ENCODE results near the gene PRKCZ.

Gene PRKCZ

DNA sequence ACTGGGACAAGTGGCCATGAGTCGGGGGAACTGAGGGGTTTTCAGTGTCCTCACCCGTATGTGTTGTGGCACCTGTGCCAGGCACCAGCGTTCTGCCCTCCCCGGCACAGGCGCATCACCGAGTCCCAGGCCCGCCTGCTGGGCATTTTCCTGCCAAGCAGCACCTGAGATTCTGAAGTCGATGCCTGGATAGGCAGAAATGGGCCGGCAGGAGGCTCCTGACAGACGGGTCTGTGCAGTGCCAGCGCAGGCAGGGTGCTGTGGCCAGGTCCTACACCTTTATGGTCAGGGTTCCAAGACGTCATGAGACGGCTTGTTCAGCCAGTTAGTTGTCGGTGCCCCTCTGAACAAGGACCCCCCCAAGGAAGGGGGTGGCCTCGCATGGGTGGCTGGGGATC, 133.7 kb downstream of the PRKCZ start:
- H3K36me3 ChIP-seq (ENCODE audit: control insufficient read depth, insufficient read depth, low read length), result peaks cover 27% of the 10 kb centered on the region
- no peaks in the 10 kb centered on the region for H3K27me3 ChIP-seq (ENCODE audit: control insufficient read depth, insufficient read depth, low read length)
- H3K27ac ChIP-seq (ENCODE audit: low read depth, low read length), result no peak overlapping the region
- no peak overlapping the region for H3K4me3 ChIP-seq (ENCODE audit: low read depth, low read length)
- H3K9ac ChIP-seq (ENCODE audit: low read depth, low read length), result no peak overlapping the region
- H3K4me1 ChIP-seq (ENCODE audit: control insufficient read depth, insufficient read depth, low read length), result no peaks in the 10 kb centered on the region
- no peaks in the 10 kb centered on the region for H3K9me3 ChIP-seq (ENCODE audit: control insufficient read depth, insufficient read depth, low read length)

DNA sequence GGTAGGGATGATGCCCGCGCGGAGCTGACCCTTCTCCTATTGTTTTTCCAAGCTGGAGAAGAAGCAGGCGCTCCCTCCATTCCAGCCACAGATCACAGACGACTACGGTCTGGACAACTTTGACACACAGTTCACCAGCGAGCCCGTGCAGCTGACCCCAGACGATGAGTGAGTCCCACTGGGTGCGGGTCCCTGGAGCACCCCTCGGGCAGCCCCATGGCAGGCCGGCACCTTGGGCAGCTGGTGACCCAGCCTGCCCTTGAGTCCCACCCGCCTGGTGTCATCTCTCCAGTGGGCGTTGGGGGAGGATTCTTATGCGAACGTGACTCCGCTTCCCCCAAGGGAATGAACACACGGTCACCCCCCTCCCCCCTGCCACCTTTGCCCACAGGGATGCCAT, 134.3 kb downstream of the PRKCZ start:
- no peaks in the 10 kb centered on the region for H3K27me3 ChIP-seq (ENCODE audit: control insufficient read depth, insufficient read depth, low read length)
- no peak overlapping the region for H3K4me3 ChIP-seq (ENCODE audit: low read depth, low read length)
- H3K9me3 ChIP-seq (ENCODE audit: control insufficient read depth, insufficient read depth, low read length), result no peaks in the 10 kb centered on the region
- H3K9ac ChIP-seq (ENCODE audit: low read depth, low read length), result no peak overlapping the region
- no peak overlapping the region for H3K27ac ChIP-seq (ENCODE audit: low read depth, low read length)
- H3K36me3 ChIP-seq (ENCODE audit: control insufficient read depth, insufficient read depth, low read length), result peaks cover 27% of the 10 kb centered on the region
- H3K4me1 ChIP-seq (ENCODE audit: control insufficient read depth, insufficient read depth, low read length), result no peaks in the 10 kb centered on the region

DNA sequence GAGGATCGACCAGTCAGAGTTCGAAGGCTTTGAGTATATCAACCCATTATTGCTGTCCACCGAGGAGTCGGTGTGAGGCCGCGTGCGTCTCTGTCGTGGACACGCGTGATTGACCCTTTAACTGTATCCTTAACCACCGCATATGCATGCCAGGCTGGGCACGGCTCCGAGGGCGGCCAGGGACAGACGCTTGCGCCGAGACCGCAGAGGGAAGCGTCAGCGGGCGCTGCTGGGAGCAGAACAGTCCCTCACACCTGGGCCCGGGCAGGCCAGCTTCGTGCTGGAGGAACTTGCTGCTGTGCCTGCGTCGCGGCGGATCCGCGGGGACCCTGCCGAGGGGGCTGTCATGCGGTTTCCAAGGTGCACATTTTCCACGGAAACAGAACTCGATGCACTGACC, 134.7 kb downstream of the PRKCZ start:
- H3K27ac ChIP-seq (ENCODE audit: low read depth, low read length), result no peak overlapping the region
- H3K4me3 ChIP-seq (ENCODE audit: low read depth, low read length), result no peak overlapping the region
- no peak overlapping the region for H3K9ac ChIP-seq (ENCODE audit: low read depth, low read length)
- peaks cover 27% of the 10 kb centered on the region for H3K36me3 ChIP-seq (ENCODE audit: control insufficient read depth, insufficient read depth, low read length)
- H3K9me3 ChIP-seq (ENCODE audit: control insufficient read depth, insufficient read depth, low read length), result no peaks in the 10 kb centered on the region
- H3K4me1 ChIP-seq (ENCODE audit: control insufficient read depth, insufficient read depth, low read length), result peaks cover under 1% of the 10 kb centered on the region; the same call in 1 of the 2 replicates
- H3K27me3 ChIP-seq (ENCODE audit: control insufficient read depth, insufficient read depth, low read length), result no peaks in the 10 kb centered on the region

DNA sequence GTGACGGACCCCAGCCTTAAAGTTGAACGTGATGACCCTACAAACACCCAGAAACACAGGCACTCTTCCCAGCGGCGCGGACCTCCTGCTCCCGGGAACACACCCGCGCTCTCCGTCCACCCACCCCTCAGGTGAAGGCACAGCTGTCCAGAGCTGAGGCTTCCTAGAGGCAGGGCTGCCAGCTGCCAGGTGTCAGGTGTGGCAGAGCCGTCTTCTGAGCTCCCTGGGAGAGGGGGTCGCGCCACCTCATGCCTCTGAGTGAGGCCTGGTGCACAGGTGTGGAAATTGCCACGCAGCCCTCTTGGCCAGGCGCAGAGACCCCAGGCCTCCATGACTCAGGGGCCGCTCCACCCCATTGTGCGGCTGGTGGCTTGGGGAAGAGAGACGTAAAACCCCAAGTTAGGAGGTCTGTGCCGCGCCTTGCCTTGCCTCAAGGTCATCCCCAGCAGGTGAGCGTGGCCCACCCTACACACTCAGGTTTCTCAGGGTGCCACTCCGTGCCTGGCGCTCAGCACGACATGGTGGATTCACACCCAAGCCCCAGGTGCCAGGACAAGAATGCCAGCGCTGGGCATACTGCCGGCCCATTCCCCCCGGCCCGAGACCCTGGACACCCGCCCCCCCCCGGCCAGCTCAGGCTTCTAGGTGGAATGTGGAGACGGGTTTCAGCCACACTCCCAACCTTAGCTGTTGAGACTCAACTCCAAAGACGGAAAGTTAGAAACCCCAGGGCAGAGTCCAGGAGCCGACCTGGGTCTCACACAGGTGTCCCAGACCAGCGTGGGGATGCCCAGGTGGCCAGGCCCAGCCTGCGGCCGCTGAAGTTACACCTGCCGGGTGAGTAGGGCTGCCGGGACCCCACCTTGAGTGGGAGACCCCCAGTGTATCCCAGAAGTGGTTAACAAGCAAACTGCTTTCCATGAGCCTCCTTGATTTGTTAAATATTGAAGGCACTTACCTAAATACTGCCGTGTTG, 136.0 kb downstream of the PRKCZ start:
- Histone ChIP-seq H3K9me3 (ENCODE audit: control insufficient read depth, insufficient read depth, low read length) (no peaks in the 10 kb centered on the region), H3K27ac (ENCODE audit: low read depth, low read length) (no peak overlapping the region), H3K9ac (ENCODE audit: low read depth, low read length) (no peak overlapping the region), H3K36me3 (ENCODE audit: control insufficient read depth, insufficient read depth, low read length) (peaks cover 19% of the 10 kb centered on the region), H3K4me3 (ENCODE audit: low read depth, low read length) (no peak overlapping the region), H3K27me3 (ENCODE audit: control insufficient read depth, insufficient read depth, low read length) (no peaks in the 10 kb centered on the region), H3K4me1 (ENCODE audit: control insufficient read depth, insufficient read depth, low read length) (peaks cover 4% of the 10 kb centered on the region; the same call in 1 of the 2 replicates)

DNA sequence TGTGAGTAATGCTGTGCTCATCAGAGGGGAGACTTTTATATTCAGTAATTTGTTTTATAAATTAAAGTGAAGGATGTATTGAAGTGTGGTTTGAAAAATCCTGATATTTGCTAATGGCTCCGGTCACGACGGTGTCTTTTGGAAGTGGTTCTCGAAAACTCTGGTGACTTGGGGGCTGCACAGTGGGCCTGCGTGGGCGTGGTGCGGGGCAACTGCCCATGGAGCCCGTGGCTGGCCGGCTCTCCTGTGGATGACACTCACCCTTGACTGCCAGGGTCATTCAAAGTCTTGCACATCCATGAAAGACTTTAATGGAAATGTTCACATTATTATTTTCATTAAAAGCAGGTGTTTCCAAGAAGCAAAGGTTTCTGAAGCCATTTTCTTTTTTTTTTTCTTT, 136.7 kb downstream of the PRKCZ start:
- H3K9me3 ChIP-seq (ENCODE audit: control insufficient read depth, insufficient read depth, low read length), result no peaks in the 10 kb centered on the region
- H3K4me1 ChIP-seq (ENCODE audit: control insufficient read depth, insufficient read depth, low read length), result peaks cover 4% of the 10 kb centered on the region; the same call in 1 of the 2 replicates
- H3K4me3 ChIP-seq (ENCODE audit: low read depth, low read length), result no peak overlapping the region
- H3K27ac ChIP-seq (ENCODE audit: low read depth, low read length), result no peak overlapping the region
- H3K27me3 ChIP-seq (ENCODE audit: control insufficient read depth, insufficient read depth, low read length), result no peaks in the 10 kb centered on the region
- peaks cover 19% of the 10 kb centered on the region for H3K36me3 ChIP-seq (ENCODE audit: control insufficient read depth, insufficient read depth, low read length)
- H3K9ac ChIP-seq (ENCODE audit: low read depth, low read length), result no peak overlapping the region

DNA sequence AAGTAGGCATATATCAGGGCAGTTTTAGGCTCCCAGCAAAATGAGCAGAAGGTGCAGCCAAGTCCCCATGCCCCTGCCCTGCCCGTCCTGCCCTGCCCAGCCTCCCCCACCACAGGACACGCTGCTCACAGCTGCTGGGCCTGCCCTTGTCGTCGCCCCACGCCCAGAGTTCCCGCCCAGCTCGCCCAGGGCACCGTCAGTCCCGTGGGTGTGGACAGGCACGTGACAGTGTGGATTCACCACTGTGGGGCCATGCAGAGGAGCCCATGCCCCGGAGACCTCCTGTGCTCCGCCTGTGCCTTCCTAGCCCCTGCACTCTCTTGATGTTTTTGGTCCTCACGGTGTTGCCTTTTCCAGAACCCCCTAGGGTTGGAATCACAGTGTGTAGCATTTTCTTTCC, 137.4 kb downstream of the PRKCZ start:
- Histone ChIP-seq H3K27ac (ENCODE audit: low read depth, low read length) (no peak overlapping the region), H3K9me3 (ENCODE audit: control insufficient read depth, insufficient read depth, low read length) (no peaks in the 10 kb centered on the region), H3K4me1 (ENCODE audit: control insufficient read depth, insufficient read depth, low read length) (peaks cover 4% of the 10 kb centered on the region; the same call in 1 of the 2 replicates), H3K36me3 (ENCODE audit: control insufficient read depth, insufficient read depth, low read length) (peaks cover 22% of the 10 kb centered on the region), H3K4me3 (ENCODE audit: low read depth, low read length) (no peak overlapping the region), H3K27me3 (ENCODE audit: control insufficient read depth, insufficient read depth, low read length) (no peaks in the 10 kb centered on the region), H3K9ac (ENCODE audit: low read depth, low read length) (no peak overlapping the region; the same call in 1 of the 2 replicates)

DNA sequence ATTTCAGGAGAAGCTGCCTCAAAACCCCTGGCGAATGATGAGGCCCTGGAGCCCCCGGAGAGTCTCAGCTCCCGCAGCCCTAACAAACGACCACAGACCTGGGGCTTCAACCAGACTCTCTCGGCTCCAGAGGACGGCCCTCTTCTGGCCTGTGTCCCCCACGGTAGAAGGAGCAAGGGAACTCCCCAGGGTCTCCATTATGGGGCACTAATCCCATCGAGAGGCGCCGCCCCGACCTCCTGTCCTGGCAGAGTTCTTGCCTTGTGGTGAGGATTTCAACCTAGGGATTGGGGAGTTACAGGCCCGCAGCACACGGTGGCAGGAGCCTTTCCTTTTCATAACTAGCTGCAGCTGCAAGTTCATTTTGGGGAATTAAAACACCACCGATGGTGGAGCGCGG, 138.1 kb downstream of the PRKCZ start:
- no peak overlapping the region; the same call in 1 of the 2 replicates for H3K9ac ChIP-seq (ENCODE audit: low read depth, low read length)
- H3K27ac ChIP-seq (ENCODE audit: low read depth, low read length), result no peak overlapping the region
- H3K36me3 ChIP-seq (ENCODE audit: control insufficient read depth, insufficient read depth, low read length), result peaks cover 27% of the 10 kb centered on the region
- H3K9me3 ChIP-seq (ENCODE audit: control insufficient read depth, insufficient read depth, low read length), result no peaks in the 10 kb centered on the region
- peaks cover 8% of the 10 kb centered on the region for H3K4me1 ChIP-seq (ENCODE audit: control insufficient read depth, insufficient read depth, low read length)
- H3K4me3 ChIP-seq (ENCODE audit: low read depth, low read length), result no peak overlapping the region
- no peaks in the 10 kb centered on the region for H3K27me3 ChIP-seq (ENCODE audit: control insufficient read depth, insufficient read depth, low read length)

DNA sequence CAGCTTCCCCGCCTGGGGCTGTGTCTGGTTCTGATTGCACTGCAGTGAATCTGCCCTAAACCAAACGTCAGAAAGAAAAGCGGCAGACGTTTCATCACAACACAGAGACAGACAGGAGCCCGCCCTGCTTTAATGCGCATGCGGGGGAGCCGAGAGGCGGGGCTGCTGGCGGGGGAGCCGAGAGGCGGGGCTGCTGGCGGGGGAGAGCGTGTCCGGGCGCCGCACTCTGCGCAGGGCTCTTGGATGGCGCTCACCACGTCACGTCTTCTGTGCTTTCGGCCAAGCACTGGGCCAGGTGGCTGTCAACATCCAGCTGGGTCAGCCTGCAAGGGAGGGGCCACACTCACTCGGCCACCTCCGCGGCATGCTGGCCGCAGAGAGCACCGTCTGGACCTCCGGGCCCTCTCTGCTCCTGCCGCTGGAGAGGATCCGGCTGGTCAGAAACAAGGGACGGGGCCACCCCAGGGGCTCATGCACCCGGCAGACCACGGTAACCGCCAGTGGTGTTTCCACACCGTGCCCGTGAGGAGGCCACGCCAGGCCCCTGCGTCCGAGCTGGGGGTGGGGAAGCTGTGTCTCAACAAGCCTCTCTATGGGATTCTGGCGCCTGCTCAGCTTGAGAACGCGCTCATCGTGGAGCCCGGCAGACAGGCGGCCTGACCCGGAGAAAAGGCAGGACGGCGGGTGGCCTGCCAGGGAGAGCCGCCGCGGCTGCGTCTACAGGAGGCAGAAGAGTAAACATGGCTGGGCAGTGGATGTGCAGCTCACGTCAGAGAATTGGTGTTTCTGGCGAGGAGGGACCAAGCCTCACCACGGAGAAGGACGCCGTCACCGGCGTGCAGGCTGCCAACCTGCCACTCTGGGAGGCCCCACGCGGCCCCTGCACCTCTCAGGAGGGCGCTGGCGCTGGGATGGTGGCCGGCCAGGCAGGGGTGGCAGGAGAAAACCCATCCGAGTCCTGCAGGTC, 139.5 kb downstream of the PRKCZ start:
- Histone ChIP-seq H3K4me3 (ENCODE audit: low read depth, low read length) (peak overlapping the region; percentile 52), H3K27me3 (ENCODE audit: control insufficient read depth, insufficient read depth, low read length) (no peaks in the 10 kb centered on the region), H3K9ac (ENCODE audit: low read depth, low read length) (peak overlapping the region; percentile 10; the same call in 1 of the 2 replicates), H3K36me3 (ENCODE audit: control insufficient read depth, insufficient read depth, low read length) (peaks cover 22% of the 10 kb centered on the region), H3K4me1 (ENCODE audit: control insufficient read depth, insufficient read depth, low read length) (peaks cover 10% of the 10 kb centered on the region), H3K27ac (ENCODE audit: low read depth, low read length) (peak overlapping the region; percentile 89), H3K9me3 (ENCODE audit: control insufficient read depth, insufficient read depth, low read length) (no peaks in the 10 kb centered on the region)

DNA sequence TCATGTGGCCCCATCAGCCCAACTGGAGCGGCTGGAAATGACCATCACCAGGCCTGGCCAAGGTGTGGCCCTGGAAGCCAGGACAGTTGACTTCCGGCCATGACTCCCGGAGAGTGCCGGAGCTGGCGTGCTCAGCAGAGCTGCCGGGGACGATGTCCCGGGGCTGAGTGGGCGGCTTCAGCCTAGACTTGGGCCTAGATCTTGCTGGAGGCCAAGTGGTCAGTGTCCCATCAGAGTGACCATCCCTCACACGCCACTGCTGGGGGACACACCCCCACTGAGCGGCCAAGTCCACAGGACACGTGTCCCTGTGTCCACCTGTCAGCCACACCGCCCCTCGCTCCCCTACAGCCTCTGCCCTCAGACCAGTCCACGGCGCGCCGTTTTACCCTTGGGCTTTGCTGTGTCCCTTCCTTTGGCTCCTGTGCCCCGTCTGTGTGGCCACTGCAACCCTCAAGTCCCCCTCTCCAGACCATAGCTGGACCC, 140.3 kb downstream of the PRKCZ start:
- no peak overlapping the region for H3K4me3 ChIP-seq (ENCODE audit: low read depth, low read length)
- H3K9ac ChIP-seq (ENCODE audit: low read depth, low read length), result no peak overlapping the region
- no peaks in the 10 kb centered on the region for H3K9me3 ChIP-seq (ENCODE audit: control insufficient read depth, insufficient read depth, low read length)
- H3K27ac ChIP-seq (ENCODE audit: low read depth, low read length), result peak overlapping the region; percentile 89
- no peaks in the 10 kb centered on the region for H3K27me3 ChIP-seq (ENCODE audit: control insufficient read depth, insufficient read depth, low read length)
- H3K4me1 ChIP-seq (ENCODE audit: control insufficient read depth, insufficient read depth, low read length), result peaks cover 10% of the 10 kb centered on the region
- H3K36me3 ChIP-seq (ENCODE audit: control insufficient read depth, insufficient read depth, low read length), result peaks cover 16% of the 10 kb centered on the region

DNA sequence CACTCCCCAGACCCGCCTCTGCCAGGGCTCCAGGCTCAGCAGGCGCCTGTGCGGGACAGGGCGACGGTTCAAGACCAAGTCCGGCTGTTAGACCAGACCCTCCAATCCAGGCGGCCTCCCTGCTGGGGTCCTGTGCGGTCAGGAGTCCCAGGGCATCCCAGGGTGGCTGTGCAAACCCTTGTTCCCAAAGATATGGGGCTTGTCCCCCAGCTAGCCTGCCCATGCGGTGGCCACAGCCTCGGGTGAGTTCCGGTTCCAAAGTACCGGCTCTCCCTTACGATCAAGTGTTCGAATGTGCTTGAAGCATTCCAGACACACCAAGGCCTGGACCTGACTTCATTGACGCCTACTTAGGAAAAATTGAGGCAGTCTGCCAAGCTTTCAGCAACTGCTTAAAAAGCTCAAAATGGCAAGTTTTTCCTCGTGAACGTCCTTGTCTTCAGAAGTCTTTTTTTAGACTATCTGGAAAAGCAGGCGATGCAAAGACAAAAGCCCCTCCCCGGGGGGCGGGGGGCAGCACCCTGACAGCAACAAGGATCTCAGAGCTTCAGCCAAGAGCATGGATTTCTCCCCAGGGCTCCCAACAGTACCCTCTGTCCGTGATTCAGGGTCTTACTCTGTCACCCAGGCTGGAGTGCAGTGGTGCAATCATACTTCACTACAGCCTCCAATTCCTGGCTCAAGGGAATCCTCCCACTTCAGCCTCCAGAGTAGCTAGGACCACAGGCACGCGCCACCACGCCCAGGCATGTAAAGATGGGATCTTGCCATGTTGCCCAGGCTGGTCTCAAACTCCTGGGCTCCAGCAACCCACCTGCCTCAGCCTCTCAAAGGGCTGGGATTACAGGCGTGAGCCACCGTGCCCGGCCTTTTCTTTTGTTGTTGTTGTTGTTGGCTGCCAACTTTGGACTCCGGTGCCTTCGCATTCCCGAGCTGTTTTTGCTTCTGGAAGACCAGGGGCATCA, 142.1 kb downstream of the PRKCZ start:
- Histone ChIP-seq H3K27ac (ENCODE audit: low read depth, low read length) (no peak overlapping the region), H3K4me3 (ENCODE audit: low read depth, low read length) (0 out of 2 replicates have a peak overlapping the region, but pooled peaks have one; percentile 8), H3K4me1 (ENCODE audit: control insufficient read depth, insufficient read depth, low read length) (peaks cover 10% of the 10 kb centered on the region), H3K36me3 (ENCODE audit: control insufficient read depth, insufficient read depth, low read length) (peaks cover 8% of the 10 kb centered on the region; the same call in 1 of the 2 replicates), H3K9me3 (ENCODE audit: control insufficient read depth, insufficient read depth, low read length) (no peaks in the 10 kb centered on the region), H3K9ac (ENCODE audit: low read depth, low read length) (no peak overlapping the region), H3K27me3 (ENCODE audit: control insufficient read depth, insufficient read depth, low read length) (no peaks in the 10 kb centered on the region)
